Heart left ventricle (tissue), 16 donors: ENCODE results near the gene KLHL10. TPM values are rescaled to one million over a fixed set of nuclear protein-coding genes. Genes with fewer than 3 reads are reported as not detected.

Source experiments
- ATAC-seq, 4 donors: fragments of 200-7000 bp; cut with Tn5 transposase; one replicate each; pipeline ENCODE4 v1.9.1; 2020 to 2022; ENCODE audit warnings: moderate library complexity in 4 of 4, mild to moderate bottlenecking in 3 of 4, moderate number of reproducible peaks in 1 of 4
- DNase-seq, 5 donors: peaks; one replicate each; pipeline ENCODE4 v3.0.0-alpha.2; 2020
- H3K27ac ChIP-seq, 12 donors: fragments of 200-600 bp; sonication (generic) in 4 of 12; one replicate each; pipeline versions ENCODE4 v1.5.0 to v1.8.0; 2016 to 2022; ENCODE audit warnings: mild to moderate bottlenecking in 2 of 12
- H3K27me3 ChIP-seq, 9 donors: fragments of 200-600 bp; sonication (generic) in 2 of 9; one replicate each; pipeline versions ENCODE4 v1.5.1 to v1.8.0; 2016 to 2022; ENCODE audit warnings: mild to moderate bottlenecking in 3 of 9
- H3K36me3 ChIP-seq, 9 donors: fragments of 200-600 bp; sonication (generic) in 2 of 9; one replicate each; pipeline versions ENCODE4 v1.5.0 to v1.8.0; 2018 to 2022; ENCODE audit warnings: mild to moderate bottlenecking in 2 of 9
- H3K4me1 ChIP-seq, 12 donors: fragments of 200-600 bp; sonication (generic) in 4 of 12; one replicate each; pipeline versions ENCODE4 v1.5.0 to v1.8.0; 2016 to 2022; ENCODE audit warnings: mild to moderate bottlenecking in 3 of 12
- H3K4me3 ChIP-seq, 12 donors: fragments of 200-600 bp; sonication (generic) in 4 of 12; one replicate each; pipeline versions ENCODE4 v1.5.0 to v1.8.0; 2017 to 2022; ENCODE audit warnings: mild to moderate bottlenecking in 9 of 12, moderate library complexity in 4 of 12
- H3K9me3 ChIP-seq, 12 donors: fragments of 200-600 bp; sonication (generic) in 4 of 12; one replicate each; pipeline versions ENCODE4 v1.5.0 to v1.8.0; 2016 to 2022; ENCODE audit warnings: mild to moderate bottlenecking in 1 of 12
- POLR2A ChIP-seq, 2 donors: fragments of 450-650 bp; IDR thresholded peaks; one replicate each; pipeline ENCODE4 v1.6.1; 2017; ENCODE audit warnings: antibody characterized with exemption in 2 of 2, mild to moderate bottlenecking in 2 of 2, moderate library complexity in 2 of 2
- WGBS, 4 donors: extraction: QIAGEN DNeasy Blood & Tissue Kit in 2 of 4; methylation state at CpG; one replicate each; pipeline versions ENCODE4 v1.1.5 to v1.1.7; 2013 to 2018; 5-methylcytosine and 5-hydroxymethylcytosine counted together
- intact Hi-C, 10 donors: fragments of 100-400 bp; cut with DNase I; formaldehyde crosslinking; loops; one replicate each; pipeline versions ENCODE4 v1.11.1 to v1.14.2; 2022
- long read RNA-seq, 3 donors: library from polyadenylated mRNA; unstranded; transcript quantifications; one replicate each; pipeline ENCODE4 v2.0.0, GENCODE V29; 2020 to 2021
- polyA plus RNA-seq, 2 donors: library from polyadenylated mRNA; stranded (reverse); fragments of 200-250 nt; gene quantifications; one replicate each; pipeline ENCODE4 v1.2.3, GENCODE V29; 2013
- total RNA-seq, 9 donors: library from RNA; depleted of rRNA in 2 of 9; stranded (reverse); fragments of >200 nt in 2 of 9; fragmentation: NEBNext Ultra II Directional in 3 of 9; extraction: Animal tissue kit (Norgen Biotek cat#: 25700) in 3 of 9; gene quantifications; one replicate each; pipeline versions ENCODE4 v1.1.0 to v1.2.4, GENCODE V29; 2016 to 2023
- TF ChIP-seq, protein P1 (sequence below), 12 donors: fragments of 200-600 bp; sonication (generic) in 4 of 12; IDR thresholded peaks; one replicate each; pipeline versions ENCODE4 v1.5.0 to v1.8.0; 2018 to 2022; ENCODE audit warnings: antibody characterized with exemption in 12 of 12, mild to moderate bottlenecking in 5 of 12
- donor health status: ischemic (EF 13 %, LVEDD 7.1; RV severe dilation, severe dysfunction).
- donor health status: healthy with polysubstance abuse.
- donor health status: DM: no; HTN: yes; CAD: no.
- donor health status: DM: no; HTN: no; CAD: no.
- donor health status: ischemic (EF 25% LVEDD 6.9; RV normal size, moderate dysfunction).
- donor health status: ischemic (EF 25% LVEDD 5.7; RV mildly dilated, moderate dysfunction).
- donor health status: healthy.
- donor health status: DM: yes; HTN: yes; CAD: no.
- donor health status: ischemic (EF 35%, LVEDD 5.7; RV mildly dilated, moderate dysfunction).
- donor health status: nonischemic (EF 11% LVEDD 7.7; RV severe dilation, severe dysfunction).
- donor health status: DM: yes; HTN: yes; CAD: no.
- donor health status: PGD.
- donor health status: ischemic (EF 29% LVEDD 5.4; RV normal size, mild dysfunction).
- donor health status: nonischemic (EF 23%, LVEDD 6.1; RV moderate dilation, normal function).

The KLHL10 gene
- total RNA-seq (under 1 TPM in 1 of 9 donors, not detected in 8; 0.10 TPM), polyA plus RNA-seq (under 1 TPM in 1 of 2 donors, not detected in 1; 0.08 TPM)
- long read RNA-seq, donor 1, result 0 reads
- long read RNA-seq, donor 2, result 0 reads
- long read RNA-seq, donor 3, result 0 reads

DNA sequence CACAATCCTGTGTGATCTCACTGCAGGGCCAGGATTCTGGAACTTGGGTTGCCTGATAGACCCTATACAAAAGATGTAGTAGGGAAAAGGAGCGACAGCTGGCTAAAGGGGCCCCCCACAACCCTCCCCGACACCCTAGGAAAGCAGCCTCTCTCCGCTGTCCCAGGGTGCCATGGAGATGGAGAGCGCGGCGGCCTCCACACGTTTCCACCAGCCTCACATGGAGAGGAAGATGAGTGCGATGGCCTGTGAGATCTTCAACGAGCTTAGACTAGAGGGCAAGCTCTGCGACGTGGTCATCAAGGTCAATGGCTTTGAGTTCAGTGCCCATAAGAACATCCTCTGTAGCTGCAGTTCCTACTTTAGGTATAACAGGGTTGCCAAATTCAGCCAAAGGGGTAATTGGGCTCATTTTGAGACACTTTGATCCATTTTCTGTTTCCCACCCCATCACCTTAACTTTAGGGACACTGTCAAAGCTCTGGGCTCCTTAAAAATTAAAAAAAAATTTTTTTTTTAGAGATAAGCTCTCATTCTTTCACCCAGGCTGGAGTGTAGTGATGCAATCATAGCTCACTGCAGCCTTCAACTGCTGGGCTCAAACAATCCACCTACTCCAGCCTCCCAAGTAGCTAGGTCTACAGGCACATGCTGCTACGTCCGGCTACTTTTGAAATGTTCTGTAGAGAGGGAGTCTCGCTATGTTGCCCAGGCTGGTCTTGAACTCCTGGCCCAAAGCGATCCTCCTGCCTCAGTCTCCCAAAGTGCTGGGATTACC lies at the start of gene KLHL10:
Gene KLHL10 (plus strand): TSS at position 65 of the 778 bp plus-strand sequence. CDS start 108 bp downstream, at position 173.
- H3K27ac ChIP-seq, result no peak within 1 kb of the TSS
- WGBS, 4 donors, result 92 to 96% (median 95%) methylated on average over 14 to 15 of the region's 15 CpGs
- DNase-seq (no peak), ATAC-seq (no peak)
- H3K9me3 ChIP-seq, result no peaks in the 10 kb centered on the region
- H3K4me3 ChIP-seq, result peak within 1 kb of the TSS in 8 of 12 donors; percentile 81 to 97 (median 92)
- H3K27me3 ChIP-seq, result no peaks in the 10 kb centered on the region
- TF ChIP-seq POLR2A (IDR thresholded peaks at IDR 0.05), result no peak
- TF ChIP-seq, protein P1, sequence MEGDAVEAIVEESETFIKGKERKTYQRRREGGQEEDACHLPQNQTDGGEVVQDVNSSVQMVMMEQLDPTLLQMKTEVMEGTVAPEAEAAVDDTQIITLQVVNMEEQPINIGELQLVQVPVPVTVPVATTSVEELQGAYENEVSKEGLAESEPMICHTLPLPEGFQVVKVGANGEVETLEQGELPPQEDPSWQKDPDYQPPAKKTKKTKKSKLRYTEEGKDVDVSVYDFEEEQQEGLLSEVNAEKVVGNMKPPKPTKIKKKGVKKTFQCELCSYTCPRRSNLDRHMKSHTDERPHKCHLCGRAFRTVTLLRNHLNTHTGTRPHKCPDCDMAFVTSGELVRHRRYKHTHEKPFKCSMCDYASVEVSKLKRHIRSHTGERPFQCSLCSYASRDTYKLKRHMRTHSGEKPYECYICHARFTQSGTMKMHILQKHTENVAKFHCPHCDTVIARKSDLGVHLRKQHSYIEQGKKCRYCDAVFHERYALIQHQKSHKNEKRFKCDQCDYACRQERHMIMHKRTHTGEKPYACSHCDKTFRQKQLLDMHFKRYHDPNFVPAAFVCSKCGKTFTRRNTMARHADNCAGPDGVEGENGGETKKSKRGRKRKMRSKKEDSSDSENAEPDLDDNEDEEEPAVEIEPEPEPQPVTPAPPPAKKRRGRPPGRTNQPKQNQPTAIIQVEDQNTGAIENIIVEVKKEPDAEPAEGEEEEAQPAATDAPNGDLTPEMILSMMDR (IDR thresholded peaks at IDR 0.05), result no peak
- peaks cover 0 to 7% (median 0%) of the 10 kb centered on the region in 9 donors for H3K36me3 ChIP-seq
- intact Hi-C loops, result no loop called here
- H3K4me1 ChIP-seq, result peaks cover 0 to 17% (median 12%) of the 10 kb centered on the region in 12 donors

DNA sequence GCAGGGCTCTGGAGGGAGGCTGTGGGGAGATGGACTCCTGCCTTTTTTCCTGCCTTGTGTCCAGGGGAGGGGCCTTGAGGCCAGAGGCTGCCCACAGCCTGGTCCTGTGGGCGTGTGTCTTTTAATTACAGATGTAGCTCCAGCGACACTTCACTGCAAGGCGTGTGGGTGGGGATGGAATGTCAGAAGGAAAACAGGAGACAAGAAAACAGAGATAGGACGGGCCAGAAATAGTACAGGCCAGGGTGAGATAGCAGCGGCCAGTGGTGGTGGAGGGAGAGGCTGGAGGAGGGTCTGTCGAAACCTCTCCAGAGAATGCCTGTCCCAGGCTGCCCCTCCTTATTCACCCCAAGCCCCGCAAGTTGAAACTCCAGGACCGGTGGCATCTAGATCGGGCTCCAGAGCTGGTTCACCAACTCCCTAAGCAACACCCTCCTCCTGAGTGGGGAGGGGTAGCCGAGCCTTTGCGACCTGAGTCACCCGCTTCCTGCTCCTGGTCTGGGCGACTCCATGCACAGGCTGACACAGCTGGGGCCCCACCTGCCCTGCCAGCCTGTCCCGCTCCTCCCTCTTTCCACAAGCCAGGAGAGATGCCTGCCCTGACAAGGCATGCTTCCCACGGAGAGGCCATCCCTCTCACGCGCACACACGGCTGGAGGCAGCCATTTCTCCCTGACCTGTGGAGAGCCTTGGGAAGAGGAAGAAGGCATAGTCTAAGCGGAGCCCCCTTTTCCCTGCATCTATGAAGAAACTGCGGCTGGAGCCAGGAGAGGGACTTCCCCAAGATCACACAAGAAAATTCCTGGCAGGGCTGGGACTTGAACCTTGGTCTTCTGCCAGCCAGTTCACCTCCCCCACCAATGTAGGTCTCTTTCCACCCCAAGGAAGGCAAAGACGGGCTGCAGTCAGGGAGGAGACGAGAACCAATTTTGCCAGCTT lies 44.5 kb upstream of the KLHL10 start:
- DNase-seq, result peak in 4 of 5 donors; percentile 74 to 87 (median 80)
- Histone ChIP-seq H3K4me3 (peak overlapping the region in 9 of 12 donors; percentile 15 to 43 (median 31)), H3K27me3 (no peaks in the 10 kb centered on the region), H3K36me3 (no peaks in the 10 kb centered on the region), H3K4me1 (peaks cover 10 to 41% (median 31%) of the 10 kb centered on the region in 12 donors), H3K27ac (peak overlapping the region; percentile 74 to 98 (median 92)), H3K9me3 (no peaks in the 10 kb centered on the region)
- peak in 1 of 2 donors; percentile 37 for TF ChIP-seq POLR2A (IDR thresholded peaks at IDR 0.05)
- TF ChIP-seq, protein P1 (IDR thresholded peaks at IDR 0.05), result no peak
- ATAC-seq, result peak; percentile 89 to 93 (median 90)
- 17 to 31% (median 26%) methylated on average over 14 to 22 of the region's 22 CpGs for whole genome bisulfite sequencing, 4 donors
- intact Hi-C loops, result loop anchor here in 1 of 10 donors (5.0 kb wide), 1 partner anchor 46 kb away; no protein-coding TSS in a partner anchor

DNA sequence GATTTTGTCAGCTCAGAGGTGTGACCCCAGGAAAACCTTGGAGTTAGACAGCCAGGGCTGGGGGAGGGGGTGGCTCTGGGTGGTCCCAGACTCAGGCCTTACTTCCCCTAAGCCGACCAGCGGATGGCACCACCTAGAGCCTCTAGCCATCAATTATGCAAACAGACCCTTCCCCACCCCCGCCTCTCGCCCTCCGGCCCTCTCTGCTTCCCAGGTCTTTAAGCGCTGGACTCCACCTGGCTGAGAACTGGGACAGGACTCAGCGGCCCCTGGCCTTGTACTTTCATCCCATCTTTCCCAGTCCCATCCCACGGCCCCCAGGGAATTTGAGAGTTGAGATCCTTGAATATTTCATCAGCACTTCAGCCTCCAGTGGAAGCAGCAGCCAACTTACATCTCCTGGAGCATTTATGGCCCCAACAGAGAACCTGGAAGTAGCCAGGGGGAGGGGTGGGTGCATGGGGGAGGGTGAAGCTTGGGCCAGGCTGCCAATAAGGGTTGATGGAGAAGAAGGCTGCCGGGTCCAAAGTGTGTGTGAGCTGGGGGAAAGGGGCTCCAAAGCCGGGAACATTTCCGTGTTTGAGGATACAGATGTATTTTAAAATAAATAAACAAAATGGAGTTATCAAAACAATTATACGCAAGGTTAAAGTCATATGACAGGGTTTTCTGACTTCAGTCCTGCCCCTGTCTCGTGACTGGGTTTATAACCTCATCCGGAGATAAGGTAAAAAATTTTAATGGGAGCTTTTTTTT lies 43.7 kb upstream of the KLHL10 start:
- DNase-seq (peak in 1 of 5 donors; percentile 43), ATAC-seq (peak; percentile 5 to 38 (median 20))
- Histone ChIP-seq H3K36me3 (no peaks in the 10 kb centered on the region), H3K9me3 (no peaks in the 10 kb centered on the region), H3K4me1 (peaks cover 10 to 41% (median 31%) of the 10 kb centered on the region in 12 donors), H3K27ac (peak overlapping the region; percentile 74 to 98 (median 92)), H3K4me3 (peak overlapping the region in 6 of 12 donors; percentile 18 to 39 (median 30)), H3K27me3 (no peaks in the 10 kb centered on the region)
- no peak for TF ChIP-seq POLR2A (IDR thresholded peaks at IDR 0.05)
- TF ChIP-seq, protein P1 (IDR thresholded peaks at IDR 0.05), result no peak
- intact Hi-C loops, result loop anchor here in 1 of 10 donors (5.0 kb wide), 1 partner anchor 47 kb away; no protein-coding TSS in a partner anchor
- 45 to 53% (median 51%) methylated on average over 14 of the region's 14 CpGs for WGBS, 4 donors
